Measurements from ENCODE around the gene MAFB.

DNA sequence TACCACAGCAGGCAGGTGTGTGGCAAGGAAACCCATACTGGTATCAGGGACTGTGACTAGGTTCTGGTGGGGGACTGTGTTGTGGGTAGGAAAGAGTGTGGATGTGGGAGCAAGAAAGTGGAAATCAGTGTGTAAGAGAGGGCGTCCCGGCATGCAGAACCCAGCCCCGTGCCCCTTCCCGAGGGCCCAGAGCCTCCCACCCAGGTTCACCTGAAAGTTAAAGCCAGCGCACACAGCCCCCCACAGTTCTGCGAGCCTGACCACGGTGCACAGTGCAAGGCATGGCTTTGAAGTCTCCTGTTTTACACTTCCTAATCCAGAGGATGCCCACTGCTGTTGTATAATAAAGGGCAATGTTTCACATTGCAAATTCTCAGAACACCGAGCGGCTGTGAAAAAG is 22.7 kb downstream of the MAFB start:
- TF ChIP-seq EP300 (IDR thresholded peaks at IDR 0.05) (no peak), POLR2A (IDR thresholded peaks at IDR 0.05) (no peak)
